HEK293 (cell line): ENCODE measurements around the gene GALNT9.

Source experiments
- GLIS2 ChIP-seq: fragments of 450-650 bp; formaldehyde crosslinking; IDR thresholded peaks from 2 replicates; pipeline ENCODE4 v1.5.1; 2016; ENCODE audit warnings: missing biosample characterization, missing genetic modification characterization
- KLF10 ChIP-seq: fragments of 450-650 bp; IDR thresholded peaks from 2 replicates; pipeline ENCODE4 v1.5.1; 2018; ENCODE audit warnings: missing biosample characterization, mild to moderate bottlenecking, missing genetic modification characterization
- KLF16 ChIP-seq: fragments of 450-650 bp; formaldehyde crosslinking; IDR thresholded peaks from 2 replicates; pipeline ENCODE4 v1.5.1; 2017; ENCODE audit warnings: missing biosample characterization, missing genetic modification characterization
- ZBTB17 ChIP-seq: fragments of 450-650 bp; formaldehyde crosslinking; IDR thresholded peaks from 2 replicates; pipeline ENCODE4 v1.5.1; 2016; ENCODE audit warnings: missing biosample characterization, missing genetic modification characterization
- ZFHX2 ChIP-seq: fragments of 450-650 bp; formaldehyde crosslinking; conservative IDR thresholded peaks from 2 replicates; pipeline ENCODE4 v1.5.1; 2016; ENCODE audit warnings: missing biosample characterization, missing genetic modification characterization
- ZFP3 ChIP-seq: fragments of 450-650 bp; formaldehyde crosslinking; IDR thresholded peaks from 2 replicates; pipeline ENCODE4 v1.5.1; 2016; ENCODE audit warnings: low read depth, missing biosample characterization, missing genetic modification characterization
- ZNF10 ChIP-seq: fragments of 450-650 bp; formaldehyde crosslinking; IDR thresholded peaks from 2 replicates; pipeline ENCODE4 v1.5.1; 2017; ENCODE audit warnings: missing biosample characterization, missing genetic modification characterization
- ZNF138 ChIP-seq: fragments of 450-650 bp; formaldehyde crosslinking; IDR thresholded peaks from 2 replicates; pipeline ENCODE4 v1.5.1; 2016; ENCODE audit warnings: missing biosample characterization, missing genetic modification characterization, borderline replicate concordance
- ZNF169 ChIP-seq: fragments of 450-650 bp; formaldehyde crosslinking; IDR thresholded peaks from 2 replicates; pipeline ENCODE4 v1.5.1; 2016; ENCODE audit warnings: missing biosample characterization, missing genetic modification characterization
- ZNF175 ChIP-seq: fragments of 450-650 bp; formaldehyde crosslinking; IDR thresholded peaks from 2 replicates; pipeline ENCODE4 v1.5.1; 2016; ENCODE audit warnings: missing biosample characterization, missing genetic modification characterization
- ZNF18 ChIP-seq: fragments of 450-650 bp; formaldehyde crosslinking; IDR thresholded peaks from 2 replicates; pipeline ENCODE4 v1.5.1; 2016; ENCODE audit warnings: missing biosample characterization, missing genetic modification characterization
- ZNF239 ChIP-seq: fragments of 450-650 bp; formaldehyde crosslinking; IDR thresholded peaks from 2 replicates; pipeline ENCODE4 v1.5.1; 2016; ENCODE audit warnings: missing biosample characterization, missing genetic modification characterization
- ZNF350 ChIP-seq: fragments of 450-650 bp; formaldehyde crosslinking; IDR thresholded peaks from 2 replicates; pipeline ENCODE4 v1.5.0; 2017; ENCODE audit warnings: missing biosample characterization, mild to moderate bottlenecking, missing genetic modification characterization
- ZNF510 ChIP-seq: fragments of 450-650 bp; formaldehyde crosslinking; IDR thresholded peaks from 2 replicates; pipeline ENCODE4 v1.5.1; 2018; ENCODE audit warnings: mild to moderate bottlenecking, missing genetic modification characterization, missing biosample characterization; ENCODE audit not compliant: insufficient replicate concordance
- ZNF555 ChIP-seq: fragments of 450-650 bp; formaldehyde crosslinking; conservative IDR thresholded peaks from 2 replicates; pipeline ENCODE4 v1.5.1; 2017; ENCODE audit warnings: missing biosample characterization, mild to moderate bottlenecking, missing genetic modification characterization, inconsistent platforms
- ZNF558 ChIP-seq: fragments of 450-650 bp; formaldehyde crosslinking; IDR thresholded peaks from 2 replicates; pipeline ENCODE4 v1.5.1; 2016; ENCODE audit warnings: missing biosample characterization, missing genetic modification characterization
- ZNF580 ChIP-seq: fragments of 450-650 bp; formaldehyde crosslinking; IDR thresholded peaks from 2 replicates; pipeline ENCODE4 v1.5.1; 2016; ENCODE audit warnings: missing biosample characterization, missing genetic modification characterization
- ZNF623 ChIP-seq: fragments of 450-650 bp; formaldehyde crosslinking; IDR thresholded peaks from 2 replicates; pipeline ENCODE4 v1.5.1; 2016; ENCODE audit warnings: missing biosample characterization, missing genetic modification characterization
- ZNF639 ChIP-seq: fragments of 450-650 bp; formaldehyde crosslinking; IDR thresholded peaks from 2 replicates; pipeline ENCODE4 v1.5.1; 2016; ENCODE audit warnings: missing biosample characterization, missing genetic modification characterization
- ZNF785 ChIP-seq: fragments of 450-650 bp; formaldehyde crosslinking; IDR thresholded peaks from 2 replicates; pipeline ENCODE4 v1.5.1; 2016; ENCODE audit warnings: missing biosample characterization, missing genetic modification characterization
- TF ChIP-seq, protein P1 (sequence below): fragments of 450-650 bp; formaldehyde crosslinking; IDR thresholded peaks from 2 replicates; pipeline ENCODE4 v1.5.1; 2016; ENCODE audit warnings: missing biosample characterization, missing genetic modification characterization
- TF ChIP-seq, protein P2 (sequence below): fragments of 450-650 bp; formaldehyde crosslinking; IDR thresholded peaks from 2 replicates; pipeline ENCODE4 v1.5.1; 2017; ENCODE audit warnings: missing biosample characterization, missing genetic modification characterization
- TF ChIP-seq, protein P3 (sequence below): fragments of 450-650 bp; formaldehyde crosslinking; IDR thresholded peaks from 2 replicates; pipeline ENCODE4 v1.5.1; 2016; ENCODE audit warnings: missing biosample characterization, missing genetic modification characterization

Gene GALNT9

DNA sequence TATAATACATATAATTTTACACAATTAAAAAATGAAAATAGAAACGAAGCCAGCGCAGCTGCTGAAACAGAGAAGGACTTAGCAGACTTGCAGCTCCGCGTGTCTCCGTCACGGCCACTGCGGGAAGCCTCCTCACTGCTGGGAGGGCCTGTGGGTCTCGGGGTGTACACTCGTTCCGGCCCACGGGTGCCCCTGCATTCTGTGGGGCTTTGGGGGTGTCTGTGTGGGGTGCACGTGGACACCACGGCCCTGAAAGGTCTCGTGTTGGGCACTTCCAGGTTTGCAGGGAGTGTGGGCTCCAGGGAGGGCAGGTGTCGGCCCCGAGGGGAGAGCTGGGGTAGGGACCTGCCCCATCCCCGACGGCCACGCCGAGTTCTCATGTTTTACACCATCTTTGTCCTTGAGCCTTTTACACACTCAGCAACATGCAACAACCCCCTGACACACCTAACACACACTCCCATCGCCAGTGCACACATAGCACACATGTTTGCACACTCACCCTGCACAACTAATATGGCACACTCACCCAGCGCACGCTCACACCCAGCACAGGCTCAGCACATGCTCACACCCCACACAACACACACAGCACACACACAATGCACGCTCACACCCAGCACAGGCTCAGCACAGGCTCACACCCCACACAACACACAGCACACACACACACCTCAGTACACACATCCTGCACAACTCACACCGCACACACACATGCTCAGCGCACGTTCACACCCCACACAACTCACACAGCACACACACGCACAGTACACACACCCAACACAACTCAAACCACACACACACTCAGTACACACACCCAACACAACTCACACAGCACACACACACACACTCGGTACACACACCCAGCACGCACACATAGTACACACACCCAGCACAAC lies 148.5 kb downstream of the GALNT9 start (continued):
- TF ChIP-seq ZNF18 (tag by site-specific recombination): peak; percentile 98
- TF ChIP-seq, protein P1, sequence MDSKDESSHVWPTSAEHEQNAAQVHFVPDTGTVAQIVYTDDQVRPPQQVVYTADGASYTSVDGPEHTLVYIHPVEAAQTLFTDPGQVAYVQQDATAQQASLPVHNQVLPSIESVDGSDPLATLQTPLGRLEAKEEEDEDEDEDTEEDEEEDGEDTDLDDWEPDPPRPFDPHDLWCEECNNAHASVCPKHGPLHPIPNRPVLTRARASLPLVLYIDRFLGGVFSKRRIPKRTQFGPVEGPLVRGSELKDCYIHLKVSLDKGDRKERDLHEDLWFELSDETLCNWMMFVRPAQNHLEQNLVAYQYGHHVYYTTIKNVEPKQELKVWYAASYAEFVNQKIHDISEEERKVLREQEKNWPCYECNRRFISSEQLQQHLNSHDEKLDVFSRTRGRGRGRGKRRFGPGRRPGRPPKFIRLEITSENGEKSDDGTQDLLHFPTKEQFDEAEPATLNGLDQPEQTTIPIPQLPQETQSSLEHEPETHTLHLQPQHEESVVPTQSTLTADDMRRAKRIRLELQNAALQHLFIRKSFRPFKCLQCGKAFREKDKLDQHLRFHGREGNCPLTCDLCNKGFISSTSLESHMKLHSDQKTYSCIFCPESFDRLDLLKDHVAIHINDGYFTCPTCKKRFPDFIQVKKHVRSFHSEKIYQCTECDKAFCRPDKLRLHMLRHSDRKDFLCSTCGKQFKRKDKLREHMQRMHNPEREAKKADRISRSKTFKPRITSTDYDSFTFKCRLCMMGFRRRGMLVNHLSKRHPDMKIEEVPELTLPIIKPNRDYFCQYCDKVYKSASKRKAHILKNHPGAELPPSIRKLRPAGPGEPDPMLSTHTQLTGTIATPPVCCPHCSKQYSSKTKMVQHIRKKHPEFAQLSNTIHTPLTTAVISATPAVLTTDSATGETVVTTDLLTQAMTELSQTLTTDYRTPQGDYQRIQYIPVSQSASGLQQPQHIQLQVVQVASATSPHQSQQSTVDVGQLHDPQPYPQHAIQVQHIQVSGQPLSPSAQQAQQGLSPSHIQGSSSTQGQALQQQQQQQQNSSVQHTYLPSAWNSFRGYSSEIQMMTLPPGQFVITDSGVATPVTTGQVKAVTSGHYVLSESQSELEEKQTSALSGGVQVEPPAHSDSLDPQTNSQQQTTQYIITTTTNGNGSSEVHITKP (tag by site-specific recombination): no peak
- TF ChIP-seq, protein P2, sequence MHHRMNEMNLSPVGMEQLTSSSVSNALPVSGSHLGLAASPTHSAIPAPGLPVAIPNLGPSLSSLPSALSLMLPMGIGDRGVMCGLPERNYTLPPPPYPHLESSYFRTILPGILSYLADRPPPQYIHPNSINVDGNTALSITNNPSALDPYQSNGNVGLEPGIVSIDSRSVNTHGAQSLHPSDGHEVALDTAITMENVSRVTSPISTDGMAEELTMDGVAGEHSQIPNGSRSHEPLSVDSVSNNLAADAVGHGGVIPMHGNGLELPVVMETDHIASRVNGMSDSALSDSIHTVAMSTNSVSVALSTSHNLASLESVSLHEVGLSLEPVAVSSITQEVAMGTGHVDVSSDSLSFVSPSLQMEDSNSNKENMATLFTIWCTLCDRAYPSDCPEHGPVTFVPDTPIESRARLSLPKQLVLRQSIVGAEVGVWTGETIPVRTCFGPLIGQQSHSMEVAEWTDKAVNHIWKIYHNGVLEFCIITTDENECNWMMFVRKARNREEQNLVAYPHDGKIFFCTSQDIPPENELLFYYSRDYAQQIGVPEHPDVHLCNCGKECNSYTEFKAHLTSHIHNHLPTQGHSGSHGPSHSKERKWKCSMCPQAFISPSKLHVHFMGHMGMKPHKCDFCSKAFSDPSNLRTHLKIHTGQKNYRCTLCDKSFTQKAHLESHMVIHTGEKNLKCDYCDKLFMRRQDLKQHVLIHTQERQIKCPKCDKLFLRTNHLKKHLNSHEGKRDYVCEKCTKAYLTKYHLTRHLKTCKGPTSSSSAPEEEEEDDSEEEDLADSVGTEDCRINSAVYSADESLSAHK (tag by site-specific recombination): no peak
- TF ChIP-seq ZNF623 (tag by site-specific recombination): no peak
- TF ChIP-seq ZNF239: 0 out of 2 replicates have a peak, but pooled peaks have one; percentile 23
- TF ChIP-seq ZNF510 (tag by site-specific recombination): no peak
- TF ChIP-seq, protein P3, sequence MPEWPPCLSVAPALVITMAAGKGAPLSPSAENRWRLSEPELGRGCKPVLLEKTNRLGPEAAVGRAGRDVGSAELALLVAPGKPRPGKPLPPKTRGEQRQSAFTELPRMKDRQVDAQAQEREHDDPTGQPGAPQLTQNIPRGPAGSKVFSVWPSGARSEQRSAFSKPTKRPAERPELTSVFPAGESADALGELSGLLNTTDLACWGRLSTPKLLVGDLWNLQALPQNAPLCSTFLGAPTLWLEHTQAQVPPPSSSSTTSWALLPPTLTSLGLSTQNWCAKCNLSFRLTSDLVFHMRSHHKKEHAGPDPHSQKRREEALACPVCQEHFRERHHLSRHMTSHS (tag by site-specific recombination): no peak
- no peak for TF ChIP-seq ZNF175 (tag by site-specific recombination)
- TF ChIP-seq GLIS2 (tag by site-specific recombination): no peak
- no peak for TF ChIP-seq KLF16
- TF ChIP-seq ZFHX2 (tag by site-specific recombination): no peak
- no peak for TF ChIP-seq ZNF138 (tag by site-specific recombination)
- TF ChIP-seq ZNF350: no peak
- TF ChIP-seq ZNF580: no peak
- TF ChIP-seq ZNF555 (tag by site-specific recombination): no peak
- no peak for TF ChIP-seq ZFP3 (tag by site-specific recombination)
- no peak for TF ChIP-seq KLF10 (tag by site-specific recombination)
- TF ChIP-seq ZNF785: peak; percentile 61
- no peak for TF ChIP-seq ZNF558 (tag by site-specific recombination)
- TF ChIP-seq ZNF10: no peak
- TF ChIP-seq ZBTB17 (tag by site-specific recombination): no peak
- TF ChIP-seq ZNF169 (tag by site-specific recombination): no peak
- no peak for TF ChIP-seq ZNF639 (tag by site-specific recombination)
